SK-N-SH (cell line): Measurements from ENCODE around the gene GRIK5. TPM values are rescaled to one million over a fixed set of nuclear protein-coding genes. Genes with fewer than 3 reads are reported as not detected.
"Not testable (repeated sequence)": the region's sequence is repeated elsewhere in the genome, so short reads cannot be mapped to it uniquely, and the experiment has no call there.

ENCODE experiments used
- CTCF ChIA-PET: fragments of 300-600, 350-600 bp; formaldehyde crosslinking; extraction: SDS; loops from one replicate; lab custom pipeline; 2021; lab: Yijun Ruan, JAX
- POLR2A ChIA-PET: fragments of 350-600 bp; sonication (Branson Sonifier 250); formaldehyde crosslinking; extraction: SDS; loops from one replicate; lab custom pipeline; 2020; ENCODE audit warnings: antibody characterized with exemption, inconsistent platforms; lab: Yijun Ruan, JAX
- DNase-seq: peaks from one replicate; pipeline ENCODE4 v3.0.0; 2012
- H2AFZ ChIP-seq: fragments of 200-600 bp; sonication (generic); 2 replicates; pipeline ENCODE4 v1.8.1; 2016; ENCODE audit warnings: antibody characterized with exemption, mild to moderate bottlenecking, low read depth
- H3F3A ChIP-seq: fragments of 200-600 bp; sonication (generic); replicated peaks from 2 replicates; pipeline ENCODE3; 2016; ENCODE audit warnings: antibody characterized with exemption, mild to moderate bottlenecking; ENCODE audit not compliant: insufficient read depth
- H3K27ac ChIP-seq, 2 experiments: fragments of 200-500 bp in 1 of 2; fragments of 200-600 bp in 1 of 2; sonication (Bioruptor generic) in 1 of 2; sonication (generic), shearing (Covaris generic) in 1 of 2; 2 replicates each; pipeline versions ENCODE4 v1.5.1 to v1.6.1; 2014 to 2016; ENCODE audit warnings: low read depth in 2 of 2, inconsistent platforms in 1 of 2, low read length in 1 of 2, mild to moderate bottlenecking in 1 of 2, mixed read lengths in 1 of 2
- H3K27me3 ChIP-seq: fragments of 200-600 bp; sonication (generic), shearing (Covaris generic); 2 replicates; pipeline ENCODE4 v1.6.1; 2016; ENCODE audit warnings: mixed run types; ENCODE audit not compliant: insufficient read depth
- H3K36me3 ChIP-seq, 2 experiments: fragments of 200-500 bp in 1 of 2; fragments of 200-600 bp in 1 of 2; sonication (Bioruptor generic) in 1 of 2; sonication (generic) in 1 of 2; replicated peaks in 1 of 2; 2 replicates each; pipeline versions ENCODE3 to v1.5.1; 2014 to 2016; ENCODE audit warnings: low read length in 1 of 2, mild to moderate bottlenecking in 1 of 2; ENCODE audit not compliant: insufficient read depth in 2 of 2, control insufficient read depth in 1 of 2
- H3K4me1 ChIP-seq, 2 experiments: fragments of 200-500 bp in 1 of 2; fragments of 200-600 bp in 1 of 2; sonication (Bioruptor generic) in 1 of 2; sonication (generic), shearing (Covaris generic) in 1 of 2; 2 replicates each; pipeline versions ENCODE4 v1.5.1 to v1.6.1; 2014 to 2016; ENCODE audit warnings: low read depth in 1 of 2, low read length in 1 of 2, mixed run types in 1 of 2; ENCODE audit not compliant: insufficient read depth in 2 of 2, control insufficient read depth in 1 of 2
- H3K4me2 ChIP-seq: fragments of 200-600 bp; sonication (generic), shearing (Covaris generic); 2 replicates; pipeline ENCODE4 v1.6.1; 2017; ENCODE audit warnings: mixed run types
- H3K4me3 ChIP-seq, 2 experiments: fragments of 200-500 bp in 1 of 2; fragments of 200-600 bp in 1 of 2; sonication (Bioruptor generic) in 1 of 2; sonication (generic), shearing (Covaris generic) in 1 of 2; 2 replicates each; pipeline versions ENCODE4 v1.5.1 to v1.8.1; 2014 to 2016; ENCODE audit warnings: low read depth in 2 of 2, inconsistent platforms in 1 of 2, low read length in 1 of 2, mild to moderate bottlenecking in 1 of 2, mixed read lengths in 1 of 2, moderate library complexity in 1 of 2
- H3K79me2 ChIP-seq: fragments of 200-600 bp; sonication (generic); 2 replicates; pipeline ENCODE4 v1.8.1; 2017; ENCODE audit warnings: mild to moderate bottlenecking; ENCODE audit not compliant: insufficient read depth
- H3K9ac ChIP-seq: fragments of 200-600 bp; sonication (generic); 2 replicates; pipeline ENCODE4 v1.6.1; 2017; ENCODE audit warnings: mixed run types
- H3K9me2 ChIP-seq: fragments of 200-600 bp; sonication (generic); 2 replicates; pipeline ENCODE4 v1.6.1; 2017; ENCODE audit warnings: mixed run types
- H3K9me3 ChIP-seq: fragments of 200-600 bp; sonication (generic); 2 replicates; pipeline ENCODE4 v1.6.1; 2017; ENCODE audit warnings: mixed run types, mild to moderate bottlenecking, moderate library complexity
- H4K20me1 ChIP-seq: fragments of 200-600 bp; sonication (generic); 2 replicates; pipeline ENCODE4 v1.6.1; 2017; ENCODE audit warnings: mild to moderate bottlenecking, mixed run types; ENCODE audit not compliant: insufficient read depth
- CHD2 ChIP-seq: fragments of 150-350 bp; IDR thresholded peaks from 2 replicates; pipeline ENCODE4 v1.6.1; 2018; ENCODE audit warnings: low read length; ENCODE audit not compliant: partially characterized antibody
- CTCF ChIP-seq: fragments of 200-600 bp; sonication (generic); IDR thresholded peaks from 2 replicates; pipeline ENCODE4 v1.6.1; 2017; ENCODE audit warnings: antibody characterized with exemption, mild to moderate bottlenecking, moderate library complexity
- ELF1 ChIP-seq: IDR thresholded peaks from 2 replicates; pipeline ENCODE4 v1.4.0; 2012
- FOSL2 ChIP-seq: IDR thresholded peaks from 2 replicates; pipeline ENCODE4 v1.4.0; 2012; ENCODE audit warnings: low read depth, mild to moderate bottlenecking, moderate library complexity, borderline replicate concordance
- GATA2 ChIP-seq: sonication (generic); formaldehyde crosslinking; IDR thresholded peaks from 2 replicates; pipeline ENCODE4 v1.5.0; 2020; ENCODE audit warnings: mild to moderate bottlenecking, missing genetic modification reagents
- MAX ChIP-seq: IDR thresholded peaks from 2 replicates; pipeline ENCODE4 v1.4.0; 2012; ENCODE audit warnings: low read depth
- MXI1 ChIP-seq: IDR thresholded peaks from 2 replicates; pipeline ENCODE4 v1.6.1; 2012; ENCODE audit warnings: mild to moderate bottlenecking, low read depth, low read length, improper control_type of control experiment
- NFIC ChIP-seq: IDR thresholded peaks from 2 replicates; pipeline ENCODE4 v1.4.0; 2012; ENCODE audit warnings: borderline replicate concordance
- NRF1 ChIP-seq: IDR thresholded peaks from 2 replicates; pipeline ENCODE4 v1.6.1; 2012; ENCODE audit warnings: low read depth, mild to moderate bottlenecking, low read length
- POLR2AphosphoS5 ChIP-seq: IDR thresholded peaks from 2 replicates; pipeline ENCODE4 v1.6.1; 2012; ENCODE audit warnings: low read depth, low read length
- RCOR1 ChIP-seq: fragments of 150-350 bp; IDR thresholded peaks from 2 replicates; pipeline ENCODE4 v1.6.1; 2017; ENCODE audit warnings: antibody characterized with exemption, low read length
- RFX5 ChIP-seq: IDR thresholded peaks from 2 replicates; pipeline ENCODE4 v1.6.1; 2012; ENCODE audit warnings: mild to moderate bottlenecking, improper control_type of control experiment, low read length
- RXRA ChIP-seq: IDR thresholded peaks from 2 replicates; pipeline ENCODE4 v1.4.0; 2012; ENCODE audit warnings: low read depth, mild to moderate bottlenecking, borderline replicate concordance
- TAF1 ChIP-seq: IDR thresholded peaks from 2 replicates; pipeline ENCODE4 v1.6.1; 2012; ENCODE audit warnings: low read depth, mild to moderate bottlenecking, low read length, moderate library complexity, borderline replicate concordance
- TEAD4 ChIP-seq: IDR thresholded peaks from 2 replicates; pipeline ENCODE4 v1.4.0; 2012; ENCODE audit warnings: mild to moderate bottlenecking, borderline replicate concordance; ENCODE audit not compliant: insufficient read depth
- USF1 ChIP-seq: IDR thresholded peaks from 2 replicates; pipeline ENCODE4 v1.4.0; 2012; ENCODE audit warnings: low read depth, borderline replicate concordance
- YY1 ChIP-seq: IDR thresholded peaks from 2 replicates; pipeline ENCODE4 v1.4.0; 2012; ENCODE audit warnings: low read depth, mild to moderate bottlenecking
- ZBTB33 ChIP-seq: IDR thresholded peaks from 2 replicates; pipeline ENCODE4 v1.4.0; 2012; ENCODE audit warnings: low read depth, borderline replicate concordance
- WGBS: methylation state at CpG from one replicate; pipeline ENCODE4 v1.1.6; 2017; ENCODE audit warnings: low lambda C conversion rate; 5-methylcytosine and 5-hydroxymethylcytosine counted together
- polyA plus RNA-seq, 3 experiments: library from polyadenylated mRNA; depleted of rRNA; stranded (reverse); fragments of >200 nt; gene quantifications; 2 replicates each; pipeline ENCODE4 v1.2.3, GENCODE V29; 2012

Gene GRIK5
- polyA plus RNA-seq, 1 of the 3 experiments (the other 2 are of a cell fraction): 2.4 TPM

GRCh38 chr19:42042455-42043170, 27.4 kb downstream of the GRIK5 start:
- Histone ChIP-seq H3K27me3 (peaks cover 12% of the 10 kb centered on the region; the same call in 1 of the 2 replicates), H4K20me1 (no peaks in the 10 kb centered on the region), H3K9me2 (no peaks in the 10 kb centered on the region), H2AFZ (no peak overlapping the region), H3K9ac (no peak overlapping the region), H3K4me1 (no peaks in the 10 kb centered on the region), H3K4me3 (no peak overlapping the region), H3K27ac (no peak overlapping the region), H3K79me2 (no peaks in the 10 kb centered on the region), H3K9me3 (no peaks in the 10 kb centered on the region), H3F3A (no peaks in the 10 kb centered on the region), H3K36me3 (no peaks in the 10 kb centered on the region), H3K4me2 (no peak overlapping the region)
- ChIA-PET POLR2A (no interaction called here), CTCF (interaction anchor here (0.8 kb wide), 1 partner anchor 8 kb away, joined by 3 read pairs; no protein-coding TSS in a partner anchor)
- TF ChIP-seq YY1 (no peak), FOSL2 (no peak), RCOR1 (no peak), TEAD4 (no peak), ELF1 (no peak)
- WGBS: 82% methylated on average over 23 of the region's 30 CpGs
- no peak for DNase-seq

- H3K9me2 ChIP-seq, H3K79me2 ChIP-seq, H3K36me3 ChIP-seq, H2AFZ ChIP-seq, H4K20me1 ChIP-seq, DNase-seq, H3K4me3 ChIP-seq, H3K27me3 ChIP-seq, POLR2A ChIA-PET, H3K9ac ChIP-seq, H3K4me1 ChIP-seq, H3K9me3 ChIP-seq, H3K4me2 ChIP-seq, H3F3A ChIP-seq, H3K27ac ChIP-seq: not testable (repeated sequence)
- CTCF ChIA-PET: interaction anchor here (1.1 to 2.1 kb wide), 3 partner anchors 10 to 25 kb away, joined by 3 to 10 read pairs (median 4); no protein-coding TSS in a partner anchor
- 64% methylated on average over 9 of the region's 9 CpGs for WGBS
Measured at GRCh38 chr19:42040491-42040890, 29.5 kb downstream of the GRIK5 start.

GRCh38 chr19:42040031-42040430, 30.0 kb downstream of the GRIK5 start:
- Histone ChIP-seq H3K9me2 (no peaks in the 10 kb centered on the region), H3K9ac (no peak overlapping the region), H3K4me2 (no peak overlapping the region), H3K4me3 (no peak overlapping the region), H3F3A (no peaks in the 10 kb centered on the region), H3K79me2 (no peaks in the 10 kb centered on the region), H3K9me3 (no peaks in the 10 kb centered on the region), H4K20me1 (no peaks in the 10 kb centered on the region), H3K4me1 (no peaks in the 10 kb centered on the region), H3K36me3 (no peaks in the 10 kb centered on the region), H3K27ac (no peak overlapping the region), H3K27me3 (0 out of 2 replicates have a peak, but pooled peaks cover 3% of the 10 kb centered on the region), H2AFZ (no peak overlapping the region)
- CTCF ChIA-PET: interaction anchor here (1.1 to 2.1 kb wide), 3 partner anchors 9 to 26 kb away, joined by 3 to 10 read pairs (median 4); no protein-coding TSS in a partner anchor
- POLR2A ChIA-PET: no interaction called here
- DNase-seq: no peak
- TF ChIP-seq CHD2: no peak
- no peak for TF ChIP-seq MXI1
- no peak for TF ChIP-seq POLR2AphosphoS5
- no peak for TF ChIP-seq RXRA
- TF ChIP-seq TAF1: no peak
- no peak for TF ChIP-seq MAX
- TF ChIP-seq NFIC: no peak
- no peak for TF ChIP-seq RFX5
- TF ChIP-seq GATA2 (CRISPR knock-in tag): no peak
- no peak for TF ChIP-seq USF1
- TF ChIP-seq NRF1: no peak
- no peak for TF ChIP-seq CTCF
- no peak for TF ChIP-seq ZBTB33
